DMS153 treated with DMSO at 0.1 percent for 48 hours (cell line): ENCODE data around the gene TRAPPC10.

ENCODE experiments used
- DNase-seq: peaks from one replicate; lab custom pipeline; 2025; ENCODE audit not compliant: unreplicated experiment; lab: John Stamatoyannopoulos, UW

The TRAPPC10 gene

DNA sequence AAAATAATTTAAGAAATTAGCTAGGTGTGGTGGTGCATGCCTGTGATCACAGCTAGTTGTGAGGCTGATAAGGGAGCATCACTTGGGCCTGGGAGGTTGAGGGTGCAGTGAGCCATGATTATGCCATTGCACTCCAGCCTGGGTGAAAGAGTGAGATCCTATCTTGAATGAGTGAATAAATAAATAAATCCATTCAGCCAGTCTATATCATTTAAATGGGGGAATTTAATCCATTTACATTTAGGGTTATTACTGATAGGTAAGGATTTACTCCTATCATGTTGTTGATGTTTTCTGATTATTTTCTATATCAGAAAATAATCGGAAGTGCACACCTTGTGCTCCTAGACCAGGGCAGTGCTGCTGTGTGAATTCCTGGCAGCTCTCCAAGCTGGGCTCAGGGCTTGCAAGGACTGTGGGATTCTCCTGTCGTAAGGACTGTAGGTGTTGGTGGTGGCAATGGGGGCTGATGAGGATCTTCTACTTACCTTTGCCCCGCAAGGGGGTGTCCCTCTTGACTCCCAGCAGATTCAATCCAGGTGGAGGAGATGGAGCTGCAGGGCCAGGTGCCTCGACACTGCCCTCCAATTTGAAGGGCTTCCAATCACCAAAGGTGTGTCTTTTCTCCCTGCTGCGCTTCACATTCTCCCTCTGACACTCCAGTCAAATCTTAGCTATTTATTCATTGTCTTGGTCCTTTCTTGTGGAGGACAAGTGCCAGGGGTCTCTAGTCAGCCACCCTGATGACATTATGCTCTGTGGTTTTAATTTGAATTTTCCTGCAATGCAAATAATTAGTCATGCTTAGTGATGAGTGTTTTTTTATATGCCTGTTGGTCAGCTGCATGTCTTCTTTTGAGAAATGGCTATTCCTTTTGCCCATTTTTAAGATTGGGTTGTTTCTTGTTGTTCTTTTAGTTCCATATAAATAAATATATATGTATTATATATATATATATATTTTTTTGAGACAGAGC is 14.1 kb upstream of the TRAPPC10 start:
- no peak for DNase-seq

DNA sequence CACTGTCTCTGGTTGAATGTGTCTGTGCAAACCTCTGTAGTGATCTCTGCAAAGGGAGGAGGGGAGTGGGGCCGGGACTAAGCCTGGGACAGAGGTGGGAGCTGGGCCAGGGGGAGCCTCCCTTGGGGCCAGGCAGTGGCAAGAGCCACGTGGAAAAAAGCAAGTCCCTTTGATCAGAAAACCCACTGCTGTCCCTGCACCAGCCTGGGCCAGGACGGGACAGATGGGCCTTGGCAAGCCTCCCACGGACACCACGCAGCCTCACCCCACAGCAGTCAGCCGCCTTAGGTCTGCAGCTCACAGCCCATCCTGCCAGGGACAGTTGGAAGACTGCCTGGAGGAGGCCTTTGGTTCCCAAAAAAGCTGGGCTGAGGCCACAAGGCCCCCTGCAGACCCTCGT is 11.7 kb upstream of the TRAPPC10 start:
- DNase-seq: no peak

DNA sequence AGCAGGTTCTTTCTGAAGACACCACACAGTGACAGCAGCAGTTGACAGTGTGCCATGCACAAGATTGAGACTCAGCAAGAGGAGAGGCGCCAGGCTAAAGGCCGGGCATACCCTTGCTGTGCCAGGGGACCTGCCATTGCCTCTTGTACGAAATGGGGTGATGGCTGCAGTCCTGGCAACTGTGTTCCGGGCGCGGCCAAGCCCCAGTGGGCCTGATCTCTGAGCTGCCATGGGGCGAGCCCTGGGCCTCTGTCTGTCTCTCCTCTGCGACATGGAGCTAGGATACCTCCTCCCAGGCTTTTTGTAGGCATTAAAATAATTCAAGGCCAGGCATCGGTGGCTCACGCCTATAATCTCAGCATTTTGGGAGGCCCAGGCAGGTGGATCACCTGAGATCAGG is 9.6 kb upstream of the TRAPPC10 start:
- no peak for DNase-seq

DNA sequence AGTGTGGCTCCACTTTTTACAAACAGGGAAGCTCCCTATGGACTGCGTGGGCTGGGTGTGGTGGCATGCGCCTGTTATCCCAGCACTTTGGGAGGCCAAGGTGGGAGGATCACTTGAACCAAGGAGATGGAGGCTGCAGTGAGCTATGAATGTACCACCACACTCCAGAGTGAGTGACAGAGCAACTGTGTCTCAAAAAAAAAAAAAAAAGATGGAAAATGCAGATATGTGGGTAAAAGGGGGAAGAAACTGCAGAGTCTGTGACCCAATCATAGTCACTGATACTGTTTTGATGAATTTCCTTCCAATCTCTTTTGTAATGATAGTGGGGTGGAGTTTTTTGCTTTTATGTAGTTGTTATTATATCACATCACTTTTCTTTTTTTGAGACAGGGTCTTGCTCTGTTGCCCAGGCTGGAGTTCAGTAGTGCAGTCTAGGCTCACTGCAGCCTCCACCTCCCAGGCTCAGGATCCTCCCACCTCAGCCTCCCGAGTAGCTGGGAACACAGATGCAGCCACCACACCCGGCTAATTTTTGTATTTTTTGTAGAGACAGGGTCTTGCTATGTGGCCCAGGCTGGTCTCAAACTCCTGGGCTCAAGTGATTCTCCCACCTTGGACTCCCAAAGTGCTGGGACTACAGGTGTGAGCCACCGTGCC is 8.7 kb upstream of the TRAPPC10 start:
- DNase-seq: no peak

DNA sequence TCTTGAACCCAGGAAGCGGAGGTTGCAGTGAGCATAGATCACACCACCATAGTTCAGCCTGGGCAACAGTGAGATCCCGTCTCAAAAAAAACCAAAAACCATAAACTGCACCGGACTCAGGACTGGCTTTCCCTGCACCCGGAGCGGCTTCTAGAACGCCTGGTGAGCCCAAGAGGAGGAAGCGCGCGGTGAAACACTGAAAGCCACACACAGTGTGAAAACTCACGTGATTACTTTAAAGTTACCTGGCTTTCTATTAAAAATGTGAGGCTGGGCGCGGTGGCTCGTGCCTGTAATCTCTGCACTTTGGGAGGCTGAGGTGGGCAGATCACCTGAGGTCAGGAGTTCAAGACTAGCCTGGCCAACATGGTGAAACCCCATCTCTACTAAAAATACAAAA is 7.0 kb upstream of the TRAPPC10 start:
- no peak for DNase-seq

DNA sequence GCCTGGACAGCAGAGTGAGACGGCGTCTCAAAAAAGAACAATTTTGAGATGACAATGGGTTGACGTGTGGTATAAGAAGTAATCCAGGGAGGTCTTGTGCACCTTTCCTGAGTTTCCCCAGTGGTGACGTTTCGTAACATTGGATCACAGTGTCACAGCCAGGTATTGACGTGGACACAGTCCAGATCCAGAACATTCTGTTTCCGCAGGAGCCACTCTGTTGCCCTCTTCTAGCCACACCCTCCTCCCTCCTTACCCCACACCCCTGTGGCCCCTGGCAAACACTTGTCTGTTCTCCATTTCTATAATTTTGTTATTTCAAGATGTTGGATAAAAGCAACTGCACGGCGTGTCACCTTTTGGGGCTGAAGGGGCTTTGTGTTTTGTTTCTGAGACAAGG is 6.5 kb upstream of the TRAPPC10 start:
- DNase-seq: no peak

DNA sequence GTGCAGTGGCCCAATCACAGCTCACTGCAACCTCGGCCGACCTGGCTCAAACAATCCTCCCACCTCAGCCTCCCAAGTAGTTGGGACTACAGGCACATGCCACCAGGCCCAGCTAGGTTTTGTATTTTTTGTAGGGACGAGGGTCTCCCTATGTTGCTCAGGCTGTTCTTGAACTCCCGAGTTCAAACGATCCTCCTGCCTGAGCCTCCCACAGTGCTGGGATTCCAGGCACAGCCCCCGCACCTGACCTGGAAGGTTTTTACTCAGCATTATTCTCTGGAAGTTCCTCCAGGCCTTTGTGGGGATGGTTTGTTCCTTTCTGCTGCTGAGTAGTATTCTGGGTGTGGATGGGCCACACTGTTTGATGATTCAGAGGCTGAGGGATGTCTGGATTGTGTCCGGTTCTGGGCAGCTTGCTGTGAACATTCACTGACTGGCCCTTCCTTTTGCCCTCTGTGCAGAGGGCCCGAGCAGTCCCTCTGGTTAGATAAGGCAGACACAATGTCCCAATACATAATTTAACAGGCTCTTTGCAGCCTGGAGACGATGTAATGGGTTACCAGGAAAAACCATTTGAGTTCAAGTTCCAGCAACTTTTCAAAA is 6.0 kb upstream of the TRAPPC10 start:
- DNase-seq: no peak

DNA sequence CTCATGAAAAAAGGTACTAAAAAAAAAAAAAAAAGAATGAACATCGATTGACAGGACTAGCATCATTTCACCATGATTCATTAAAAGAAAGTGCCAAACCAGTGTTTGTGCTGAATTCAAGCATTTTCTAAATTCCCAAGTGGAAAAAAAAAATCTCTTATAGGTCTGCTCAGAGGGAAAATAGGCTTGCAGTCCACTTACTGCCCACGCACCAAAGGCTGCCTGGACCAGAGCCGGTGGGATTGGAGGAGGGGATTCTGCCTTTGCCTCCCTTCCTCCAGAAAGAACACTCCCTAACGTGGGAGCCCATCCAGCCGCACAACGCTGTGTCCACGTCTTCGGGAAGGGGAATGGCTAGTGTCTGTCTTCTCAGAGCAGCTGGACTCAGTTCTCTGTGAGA is 5.5 kb upstream of the TRAPPC10 start:
- DNase-seq: no peak

DNA sequence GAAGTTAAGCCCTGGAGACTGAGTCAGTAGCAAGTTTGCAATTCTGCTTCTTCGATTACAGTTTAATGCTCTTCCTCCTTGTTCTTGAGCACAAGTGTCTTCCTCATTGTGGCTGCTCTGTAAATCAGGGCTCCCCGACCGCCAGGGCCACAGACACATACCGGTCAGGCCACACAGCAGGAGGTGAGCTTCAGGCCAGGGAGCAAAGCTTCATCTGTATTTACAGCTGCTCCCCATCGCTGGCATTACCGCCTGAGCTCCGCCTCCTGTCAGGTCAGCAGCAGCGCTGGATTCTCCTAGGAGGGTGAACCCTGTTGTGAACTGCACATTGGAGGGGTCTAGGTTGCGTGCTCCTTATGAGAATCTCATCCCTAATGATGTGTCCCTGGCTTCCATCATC is 1.7 kb upstream of the TRAPPC10 start:
- no peak for DNase-seq

DNA sequence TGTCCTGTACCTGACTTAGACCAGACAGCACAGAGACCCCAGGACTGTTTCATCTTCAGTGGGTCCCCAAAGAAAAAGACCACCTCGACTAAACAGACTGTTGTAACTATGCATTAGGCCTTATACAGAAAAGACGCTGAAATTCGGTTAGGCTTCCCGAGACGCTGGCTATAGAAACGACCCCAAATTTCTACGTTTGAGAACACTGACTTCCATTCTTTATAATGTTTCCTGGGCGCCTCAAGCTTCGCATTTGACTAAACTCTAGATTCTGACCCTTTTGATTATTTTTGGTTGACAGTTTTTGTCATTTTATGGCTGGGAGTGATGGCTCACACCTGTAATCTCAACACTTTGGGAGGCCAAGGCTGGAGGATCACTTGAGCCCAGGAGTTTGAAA is 986 bp upstream of the TRAPPC10 start:
- no peak for DNase-seq

DNA sequence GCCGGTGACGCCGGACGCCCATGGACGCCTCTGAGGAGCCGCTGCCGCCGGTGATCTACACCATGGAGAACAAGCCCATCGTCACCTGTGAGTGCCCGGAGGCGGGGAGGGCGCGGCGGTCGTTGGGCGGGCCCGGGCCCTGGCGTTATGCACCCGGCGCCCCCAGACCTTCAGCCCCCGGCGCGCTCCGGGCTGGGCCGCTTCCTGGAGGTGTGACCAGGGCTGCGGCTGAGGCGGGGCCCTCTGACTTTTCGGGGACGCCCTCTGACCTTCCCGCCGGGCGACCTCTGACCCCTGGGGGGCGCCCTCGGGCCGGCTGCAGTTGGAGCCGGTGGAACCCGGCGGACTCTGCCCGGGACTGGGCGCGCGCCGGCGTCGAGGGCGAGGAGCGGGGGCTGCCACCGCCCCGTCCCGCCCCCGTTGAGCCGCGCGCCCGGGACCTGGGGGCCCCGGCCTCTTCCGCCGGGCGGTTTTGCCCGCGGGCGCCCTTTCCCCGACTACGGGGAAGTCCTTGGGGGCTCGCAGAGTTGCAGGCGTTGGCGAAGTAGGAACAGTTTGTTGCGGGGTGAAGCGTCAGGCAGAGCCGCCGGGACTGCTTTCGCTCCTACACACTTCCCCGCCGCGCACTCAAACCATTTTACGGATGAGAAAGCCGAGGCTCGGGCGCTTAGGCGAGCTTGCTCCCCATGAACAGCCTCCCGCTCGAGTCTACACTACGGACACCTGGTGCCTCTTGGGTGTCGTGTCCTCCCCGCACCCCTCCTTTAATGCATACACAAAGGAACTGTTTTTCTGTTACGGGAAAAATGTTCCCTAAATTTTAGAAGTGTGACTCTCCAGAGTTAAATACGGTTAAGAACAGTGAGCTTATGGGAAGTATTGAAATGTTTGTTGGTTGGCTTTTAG is 618 bp downstream of the TRAPPC10 start:
- no peak for DNase-seq

DNA sequence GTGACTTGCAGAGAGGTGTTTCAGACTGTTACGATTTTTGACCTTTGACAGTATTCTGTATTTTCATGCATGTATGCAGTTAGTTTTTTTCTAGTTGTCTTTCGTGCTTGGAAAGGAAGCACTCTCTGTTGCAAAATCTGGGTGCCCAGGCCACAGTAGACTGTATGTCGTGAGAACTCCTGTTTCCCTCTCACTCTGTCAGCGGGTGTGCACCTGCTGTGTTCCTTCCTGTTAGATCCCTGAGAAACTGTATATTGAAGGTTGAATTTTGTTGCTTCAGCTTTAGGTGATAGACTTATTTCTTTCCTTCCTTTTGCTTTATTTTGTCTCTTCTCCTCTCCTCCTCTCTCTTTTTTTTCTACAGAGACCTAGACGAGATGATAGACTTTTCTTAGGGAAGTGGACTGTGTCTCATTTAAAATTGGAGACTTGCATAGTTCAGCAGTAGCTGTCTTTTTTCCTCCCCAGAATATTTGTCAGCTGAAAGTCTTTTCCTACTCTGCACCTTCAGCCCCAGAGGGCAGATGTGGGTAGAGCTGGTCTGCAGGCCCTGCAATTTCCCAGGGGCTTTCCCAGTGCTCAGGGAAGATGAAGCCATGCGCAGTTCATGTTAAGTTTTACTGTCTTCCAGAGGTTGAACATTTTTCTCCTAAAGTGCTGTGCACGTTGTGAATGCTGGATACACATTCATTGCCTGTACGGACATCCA is 1.4 kb downstream of the TRAPPC10 start:
- DNase-seq: no peak

DNA sequence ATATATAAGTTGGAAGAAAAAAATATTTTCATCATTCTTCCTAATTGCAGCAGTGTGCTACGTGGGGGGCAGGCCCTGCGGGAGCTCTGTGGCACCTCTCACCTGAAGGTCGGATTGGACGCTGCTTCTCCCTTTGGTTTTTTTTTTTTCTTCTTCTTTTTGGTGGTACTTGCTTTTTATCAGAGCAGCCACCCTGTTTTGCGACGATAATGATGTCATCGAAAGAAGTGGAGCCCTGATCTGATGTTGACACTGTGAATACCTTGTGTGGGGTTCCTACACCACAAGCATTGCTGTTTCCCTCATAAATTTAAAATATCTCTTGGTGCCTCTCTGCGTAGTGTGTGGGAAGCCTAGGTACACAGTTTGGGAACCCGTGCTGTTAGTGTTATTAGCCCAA is 5.5 kb downstream of the TRAPPC10 start:
- no peak for DNase-seq

DNA sequence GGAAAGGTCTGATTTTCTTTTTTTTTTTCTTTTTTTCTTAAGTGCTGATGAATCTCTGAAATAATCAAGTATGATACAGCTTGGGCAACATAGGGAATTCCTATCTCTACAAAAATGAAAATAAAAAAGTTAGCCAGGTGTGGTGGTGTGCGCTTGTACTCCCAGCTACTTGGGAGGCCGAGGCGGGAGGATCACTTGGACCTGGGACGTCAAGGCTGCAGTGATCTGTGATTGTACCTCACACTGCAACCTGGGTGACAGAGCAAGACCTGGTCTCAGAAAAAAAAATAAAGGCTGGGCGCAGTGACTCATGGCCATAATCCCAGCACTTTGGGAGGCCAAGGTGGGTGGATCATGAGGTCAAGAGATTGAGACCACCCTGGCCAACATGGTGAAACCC is 6.0 kb downstream of the TRAPPC10 start:
- no peak for DNase-seq

DNA sequence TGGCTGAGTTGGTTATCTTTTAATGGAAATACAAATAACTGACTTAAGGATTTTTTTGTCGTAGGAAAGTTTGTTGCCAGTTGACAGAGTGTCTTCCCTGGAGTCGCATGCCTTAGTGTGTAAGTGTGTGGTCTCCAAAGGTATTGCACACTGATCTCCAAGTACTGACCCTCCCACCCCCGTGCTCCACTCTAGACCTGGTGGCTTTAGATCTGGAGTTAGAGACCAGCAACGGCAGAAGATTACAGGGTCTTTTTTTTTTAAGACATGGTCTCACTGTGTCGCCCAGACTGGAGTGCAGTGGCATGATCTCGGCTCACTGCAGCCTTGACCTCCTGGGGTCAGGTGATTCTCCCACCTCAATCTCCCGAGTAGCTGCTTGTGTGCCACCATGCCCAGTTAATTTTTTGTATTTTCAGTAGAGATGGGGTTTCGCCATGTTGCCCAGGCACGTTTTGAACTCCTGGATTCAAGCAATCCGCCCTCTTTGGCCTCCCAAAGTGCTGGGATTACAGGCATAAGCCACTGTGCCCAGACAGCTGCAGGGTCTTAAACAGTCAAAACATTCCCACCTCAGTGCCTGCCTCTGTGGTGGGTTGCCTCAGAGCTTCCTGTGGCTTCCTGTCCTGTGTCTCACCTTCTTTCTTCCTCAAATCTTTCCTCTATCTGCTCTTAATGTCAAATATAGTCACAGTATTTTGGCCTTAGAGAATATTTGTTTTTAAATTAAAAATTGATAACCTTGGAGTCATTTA is 6.9 kb downstream of the TRAPPC10 start:
- DNase-seq: no peak

DNA sequence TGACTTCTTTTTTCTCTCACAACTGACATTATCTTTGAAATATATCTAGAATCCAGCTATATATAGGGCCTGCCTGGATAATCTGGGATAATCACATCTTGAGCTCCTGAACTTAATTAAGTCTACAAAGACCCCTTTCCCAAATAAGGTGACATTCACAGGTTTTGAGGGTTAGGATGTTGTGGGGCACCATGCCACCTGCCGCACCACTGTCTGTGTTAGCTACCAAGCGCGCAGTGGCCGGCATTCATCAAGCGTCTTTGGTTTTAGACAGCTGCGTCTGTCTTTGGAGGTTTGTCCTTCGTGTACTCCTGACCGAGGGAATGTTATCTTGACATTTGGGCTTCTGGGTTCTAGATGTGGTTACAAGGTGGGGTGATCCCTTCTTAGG is 7.5 kb downstream of the TRAPPC10 start:
- DNase-seq: no peak

DNA sequence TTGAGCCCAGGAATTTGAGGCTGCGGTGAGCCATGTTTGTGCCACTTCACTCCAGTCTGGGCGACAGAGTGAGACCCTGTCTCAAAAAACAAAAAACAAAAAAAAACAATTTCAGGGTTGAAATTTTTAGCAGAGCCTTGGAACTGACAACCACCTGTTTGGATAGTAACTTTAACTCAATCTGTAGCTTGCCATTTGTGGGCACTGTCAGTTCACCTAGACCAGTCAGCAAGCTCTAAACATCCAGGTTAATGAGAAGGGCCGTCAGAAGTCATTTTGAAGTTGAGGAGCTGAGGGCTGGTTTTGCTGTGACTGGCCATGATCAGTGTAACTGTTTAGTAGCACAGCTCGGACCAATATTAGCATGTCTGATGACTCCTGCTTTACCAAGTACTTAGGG is 8.4 kb downstream of the TRAPPC10 start:
- no peak for DNase-seq

DNA sequence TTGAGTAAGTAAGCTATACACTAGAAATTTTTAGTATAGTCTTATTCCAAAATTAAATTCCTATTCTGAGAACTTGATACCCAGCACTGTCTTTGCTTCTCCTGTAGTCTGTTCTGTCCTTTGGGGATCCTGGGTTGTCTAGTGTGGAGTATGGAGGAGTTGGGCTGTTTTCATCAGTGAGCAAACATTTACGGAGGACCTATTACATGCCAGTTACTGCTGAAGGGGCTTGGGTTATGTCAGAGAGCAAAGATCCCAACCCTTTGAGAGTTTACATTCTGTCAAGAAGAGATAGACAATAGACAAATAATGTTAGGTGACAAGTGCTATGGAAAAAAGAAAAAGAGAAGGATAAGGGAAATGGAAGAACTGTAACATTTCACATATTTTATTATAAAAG is 9.0 kb downstream of the TRAPPC10 start:
- DNase-seq: no peak

DNA sequence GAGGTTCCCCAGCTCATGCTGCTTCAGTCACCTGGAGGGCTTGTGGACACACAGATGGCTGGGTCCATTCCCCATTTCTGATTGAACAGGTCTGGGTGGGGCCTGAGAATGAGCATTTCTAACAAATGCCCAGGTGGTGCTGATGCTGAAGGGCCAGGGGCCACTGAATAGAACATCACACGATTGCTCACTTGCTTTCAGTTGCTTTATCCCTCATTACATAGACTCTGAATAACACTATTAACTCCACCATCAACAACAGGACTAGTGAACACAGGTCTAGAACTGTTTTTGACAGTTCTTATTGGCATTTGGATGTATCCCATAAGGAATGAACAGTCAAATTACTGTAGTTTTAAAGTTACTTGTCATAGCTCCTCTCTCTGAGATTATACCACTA is 12.1 kb downstream of the TRAPPC10 start:
- no peak for DNase-seq

DNA sequence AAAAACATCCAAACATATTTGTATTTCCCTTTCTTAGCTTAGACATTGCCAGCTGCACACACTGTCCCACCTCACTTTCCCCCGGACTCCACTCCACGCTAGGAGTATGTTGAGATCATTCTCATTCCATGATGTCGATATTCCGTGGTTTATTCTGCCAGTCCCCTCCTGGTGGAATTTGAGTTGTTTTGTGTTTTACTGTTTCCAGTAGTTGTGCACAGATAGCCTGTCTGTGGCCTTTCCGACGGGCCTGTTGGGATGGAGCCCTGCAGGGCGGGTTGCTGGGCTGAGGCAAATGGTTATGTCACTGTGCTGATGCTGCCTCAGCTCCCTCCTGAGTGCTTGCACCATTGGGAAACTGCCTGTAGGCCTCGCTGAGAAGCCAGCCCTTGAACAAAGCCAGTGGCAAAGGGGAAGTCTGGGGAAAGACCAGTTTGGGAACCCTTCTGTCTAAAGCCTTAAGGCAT is 12.8 kb downstream of the TRAPPC10 start:
- DNase-seq: no peak
